ENCODE data around the gene TMEM145.
"Not testable (repeated sequence)": the region's sequence is repeated elsewhere in the genome, so short reads cannot be mapped to it uniquely, and the experiment has no call there.

The TMEM145 gene

GRCh38 chr19:42313096-42313839, at the start of gene TMEM145:
TSS of gene TMEM145 (plus strand) at chr19:42313309. CDS start at chr19:42313377, 68 bp downstream.
- TF ChIP-seq ZFP30 (CRISPR knock-in tag; IDR thresholded peaks at IDR 0.05) (no peak), TCF4 (CRISPR knock-in tag; IDR thresholded peaks at IDR 0.05; ENCODE audit: borderline replicate concordance) (no peak), PATZ1 (CRISPR knock-in tag; IDR thresholded peaks at IDR 0.05; ENCODE audit: borderline replicate concordance) (0 out of 2 replicates have a peak, but pooled peaks have one; percentile 45), ZNF8 (CRISPR knock-in tag; IDR thresholded peaks at IDR 0.05) (no peak), RARB (CRISPR knock-in tag; IDR thresholded peaks at IDR 0.05) (no peak), ZFP3 (CRISPR knock-in tag; IDR thresholded peaks at IDR 0.05) (peak; percentile 85), SNAI2 (CRISPR knock-in tag; IDR thresholded peaks at IDR 0.05) (peak; percentile 45; the same call in 1 of the 2 replicates)
- TF ChIP-seq, protein P1, sequence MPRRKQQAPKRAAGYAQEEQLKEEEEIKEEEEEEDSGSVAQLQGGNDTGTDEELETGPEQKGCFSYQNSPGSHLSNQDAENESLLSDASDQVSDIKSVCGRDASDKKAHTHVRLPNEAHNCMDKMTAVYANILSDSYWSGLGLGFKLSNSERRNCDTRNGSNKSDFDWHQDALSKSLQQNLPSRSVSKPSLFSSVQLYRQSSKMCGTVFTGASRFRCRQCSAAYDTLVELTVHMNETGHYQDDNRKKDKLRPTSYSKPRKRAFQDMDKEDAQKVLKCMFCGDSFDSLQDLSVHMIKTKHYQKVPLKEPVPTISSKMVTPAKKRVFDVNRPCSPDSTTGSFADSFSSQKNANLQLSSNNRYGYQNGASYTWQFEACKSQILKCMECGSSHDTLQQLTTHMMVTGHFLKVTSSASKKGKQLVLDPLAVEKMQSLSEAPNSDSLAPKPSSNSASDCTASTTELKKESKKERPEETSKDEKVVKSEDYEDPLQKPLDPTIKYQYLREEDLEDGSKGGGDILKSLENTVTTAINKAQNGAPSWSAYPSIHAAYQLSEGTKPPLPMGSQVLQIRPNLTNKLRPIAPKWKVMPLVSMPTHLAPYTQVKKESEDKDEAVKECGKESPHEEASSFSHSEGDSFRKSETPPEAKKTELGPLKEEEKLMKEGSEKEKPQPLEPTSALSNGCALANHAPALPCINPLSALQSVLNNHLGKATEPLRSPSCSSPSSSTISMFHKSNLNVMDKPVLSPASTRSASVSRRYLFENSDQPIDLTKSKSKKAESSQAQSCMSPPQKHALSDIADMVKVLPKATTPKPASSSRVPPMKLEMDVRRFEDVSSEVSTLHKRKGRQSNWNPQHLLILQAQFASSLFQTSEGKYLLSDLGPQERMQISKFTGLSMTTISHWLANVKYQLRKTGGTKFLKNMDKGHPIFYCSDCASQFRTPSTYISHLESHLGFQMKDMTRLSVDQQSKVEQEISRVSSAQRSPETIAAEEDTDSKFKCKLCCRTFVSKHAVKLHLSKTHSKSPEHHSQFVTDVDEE (CRISPR knock-in tag; IDR thresholded peaks at IDR 0.05): peak; percentile 77
- peak; percentile 87 for ATAC-seq

DNA sequence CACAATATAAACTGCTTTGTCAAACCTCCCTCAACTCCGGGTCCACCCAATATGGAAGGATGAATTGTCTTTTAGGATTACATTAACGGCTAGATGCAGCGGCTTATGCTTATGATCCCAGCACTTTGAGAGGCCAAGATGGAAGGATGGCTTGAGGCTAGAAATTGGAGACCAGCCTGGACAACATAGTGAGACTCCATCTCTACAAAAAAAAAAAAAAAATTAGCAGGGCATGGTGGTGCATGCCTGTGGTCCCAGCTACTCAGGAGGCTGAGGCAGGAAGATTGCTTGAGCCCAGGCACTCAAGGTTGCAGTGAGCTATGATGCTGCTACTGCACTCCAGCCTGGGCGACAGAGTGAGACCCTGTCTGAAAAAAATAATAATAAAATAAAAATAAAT, 47.0 kb upstream of the TMEM145 start:
- not testable (repeated sequence) for ATAC-seq

GRCh38 chr19:42266928-42267603, 46.0 kb upstream of the TMEM145 start:
- not testable (repeated sequence) for ATAC-seq

DNA sequence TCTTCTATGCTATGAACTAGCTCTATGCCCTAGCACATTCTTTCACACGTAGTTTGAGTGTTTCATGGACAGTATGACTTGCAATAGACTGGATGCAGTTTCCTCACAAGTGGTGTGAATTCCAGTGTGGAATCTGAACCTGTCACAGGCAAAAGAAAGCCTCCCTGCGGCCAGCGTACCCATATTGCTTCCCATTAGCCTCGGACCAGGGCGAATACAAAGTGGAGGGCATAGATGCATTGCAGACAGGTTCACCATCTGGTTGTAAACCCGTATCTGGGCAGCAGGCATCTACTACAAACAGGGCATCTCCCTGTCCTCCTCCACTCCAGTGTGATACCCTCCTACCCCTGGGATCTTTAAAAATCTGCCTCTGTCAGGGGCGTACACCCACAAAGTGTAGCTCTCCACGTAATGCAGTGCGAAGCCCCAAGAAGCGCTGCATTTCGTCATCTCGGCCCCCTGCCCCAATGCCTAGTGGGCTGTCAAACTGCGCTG, 45.4 kb upstream of the TMEM145 start:
- no peak for TF ChIP-seq ZC3H10 (CRISPR knock-in tag; IDR thresholded peaks at IDR 0.05)
- TF ChIP-seq CSRNP3 (CRISPR knock-in tag; IDR thresholded peaks at IDR 0.05): no peak
- TF ChIP-seq SNAI2 (CRISPR knock-in tag; IDR thresholded peaks at IDR 0.05): no peak
- TF ChIP-seq, protein P1 (CRISPR knock-in tag; IDR thresholded peaks at IDR 0.05): no peak
- TF ChIP-seq PPARA (CRISPR knock-in tag; IDR thresholded peaks at IDR 0.05; ENCODE audit: borderline replicate concordance): no peak
- no peak for TF ChIP-seq PATZ1 (CRISPR knock-in tag; IDR thresholded peaks at IDR 0.05; ENCODE audit: borderline replicate concordance)
- TF ChIP-seq ZFP3 (CRISPR knock-in tag; IDR thresholded peaks at IDR 0.05): no peak; the same call in 1 of the 2 replicates
- ATAC-seq: no peak
